Measurements from ENCODE around the gene TEK.
A peak's percentile ranks its signal among the peaks of the same experiment; 100 is the strongest.

DNA sequence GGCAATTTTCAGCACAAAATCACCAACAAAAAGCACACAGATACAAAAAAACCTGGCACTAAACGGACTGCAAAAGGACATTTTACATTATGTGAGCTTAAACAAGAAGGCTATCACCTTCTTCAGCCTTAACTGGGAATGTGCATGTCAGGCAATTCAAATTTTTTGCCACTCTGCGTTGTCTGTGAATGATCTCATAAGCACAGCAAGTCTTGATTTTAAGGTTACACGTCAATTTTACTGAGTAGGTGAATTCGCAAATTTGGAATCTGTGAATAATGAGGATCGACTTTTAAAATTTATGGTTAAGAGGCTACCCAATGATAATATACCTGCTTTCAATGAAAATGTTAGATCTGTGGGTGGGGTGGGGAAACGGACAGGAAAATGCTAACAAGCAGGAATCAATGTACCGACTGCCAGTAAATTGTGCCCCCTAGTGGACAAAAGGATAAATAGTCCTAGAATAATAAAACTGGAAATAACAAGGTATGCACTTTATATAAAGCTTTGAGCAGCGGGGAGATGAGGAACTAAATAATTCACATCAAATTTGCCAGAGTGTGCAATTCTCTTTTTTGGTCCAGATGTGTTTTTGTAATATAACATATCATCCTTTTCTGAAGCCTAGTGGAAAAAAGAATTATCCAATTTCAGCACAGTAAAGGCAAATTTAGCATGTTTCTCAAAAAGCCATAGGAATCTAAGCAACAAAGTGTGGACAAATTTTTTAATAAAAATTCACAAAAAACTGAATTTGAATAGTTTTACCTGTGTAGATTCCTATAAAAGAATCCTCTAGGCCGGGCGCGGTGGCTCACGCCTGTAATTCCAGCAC is 167.4 kb downstream of the TEK start:
- TF ChIP-seq CTCF (IDR thresholded peaks at IDR 0.05; ENCODE audit: low read depth, low read length, poor library complexity, severe bottlenecking) (peak; percentile 79), EZH2phosphoT487 (IDR thresholded peaks at IDR 0.05; ENCODE audit: borderline replicate concordance, low read length) (no peak)

Measured in DOHH2 (cell line).